Measurements from ENCODE around the gene PLEKHH1. TPM values are rescaled to one million over a fixed set of nuclear protein-coding genes. Genes with fewer than 3 reads are reported as not detected.

PLEKHH1 gene
- total and polyA plus RNA-seq, 4 donors, result 0.46 to 2.4 (median 0.89) TPM

- H3K9ac ChIP-seq (ENCODE audit: low read depth in 1 of 2, low read length in 2 of 2), result no peak overlapping the region
- DNase-seq (ENCODE audit: low spot score), result no peak
- no peak overlapping the region for H3K4me3 ChIP-seq (ENCODE audit: low read depth in 1 of 3, low read length in 3 of 3)
- H3K36me3 ChIP-seq (ENCODE audit: control insufficient read depth in 4 of 4, insufficient read depth in 3 of 4, low read depth in 1 of 4, low read length in 3 of 4), result no peaks in the 10 kb centered on the region
- no peaks in the 10 kb centered on the region for H3K9me3 ChIP-seq (ENCODE audit: control insufficient read depth in 4 of 4, low read length in 3 of 4)
- H3K27me3 ChIP-seq (ENCODE audit: control insufficient read depth in 4 of 4, insufficient read depth in 4 of 4, low read length in 3 of 4), result no peaks in the 10 kb centered on the region
- 69% methylated on average over 6 of the region's 6 CpGs for WGBS
- H3K27ac ChIP-seq (ENCODE audit: low read depth in 1 of 2, low read length in 2 of 2), result no peak overlapping the region
- no peak for TF ChIP-seq EGR1 (IDR thresholded peaks at IDR 0.05; ENCODE audit: low read depth in 2 of 2)
- TF ChIP-seq FOXA2 (IDR thresholded peaks at IDR 0.05), result no peak
- peaks cover 0 to 4% (median 0%) of the 10 kb centered on the region in 4 donors for H3K4me1 ChIP-seq (ENCODE audit: control insufficient read depth in 4 of 4, insufficient read depth in 4 of 4, low read length in 3 of 4)
These were observed 6.9 kb upstream of the PLEKHH1 start for GRCh38 chr14:67526181-67526580.

DNA sequence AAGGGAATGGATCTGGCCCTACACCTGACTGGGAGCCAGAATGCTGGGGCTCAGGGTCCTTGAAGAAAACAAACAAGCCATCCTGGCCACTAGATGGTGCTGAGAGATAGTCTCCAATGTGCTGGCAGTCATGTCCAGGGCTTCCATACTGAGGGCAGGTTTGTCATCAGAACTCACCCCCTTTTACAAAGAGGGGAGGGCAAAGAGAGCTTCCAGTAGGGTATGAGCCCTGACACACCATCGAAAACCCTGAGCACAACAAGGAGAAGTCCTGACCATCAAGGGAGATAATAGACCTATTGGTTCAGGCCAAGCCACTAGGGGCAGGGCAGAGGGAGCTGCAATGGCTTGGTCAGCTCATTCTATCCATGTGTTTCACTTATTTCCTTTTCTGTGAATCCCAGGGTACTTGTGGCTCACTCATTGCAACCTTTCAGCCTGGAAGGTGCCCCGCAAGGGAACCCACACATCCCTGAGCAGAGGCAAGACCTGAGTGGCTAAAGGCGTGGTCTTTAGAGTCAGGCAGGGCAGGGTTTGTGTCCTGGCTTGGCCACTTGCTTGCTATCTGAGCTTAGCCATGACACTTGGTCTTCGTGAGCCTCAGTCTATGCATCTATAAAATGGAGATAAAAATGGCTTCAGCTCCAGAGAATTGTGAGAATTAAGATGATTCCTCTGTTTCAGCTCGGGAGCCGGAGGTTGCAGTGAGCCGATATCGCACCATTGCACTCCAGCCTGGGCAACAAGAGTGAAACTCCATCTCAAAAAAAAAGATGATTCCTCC is 6.2 kb upstream of the PLEKHH1 start:
- TF ChIP-seq EGR1 (IDR thresholded peaks at IDR 0.05; ENCODE audit: low read depth in 2 of 2) (no peak), RAD21 (IDR thresholded peaks at IDR 0.05) (peak; percentile 74 to 80)
- TF ChIP-seq, protein P1, sequence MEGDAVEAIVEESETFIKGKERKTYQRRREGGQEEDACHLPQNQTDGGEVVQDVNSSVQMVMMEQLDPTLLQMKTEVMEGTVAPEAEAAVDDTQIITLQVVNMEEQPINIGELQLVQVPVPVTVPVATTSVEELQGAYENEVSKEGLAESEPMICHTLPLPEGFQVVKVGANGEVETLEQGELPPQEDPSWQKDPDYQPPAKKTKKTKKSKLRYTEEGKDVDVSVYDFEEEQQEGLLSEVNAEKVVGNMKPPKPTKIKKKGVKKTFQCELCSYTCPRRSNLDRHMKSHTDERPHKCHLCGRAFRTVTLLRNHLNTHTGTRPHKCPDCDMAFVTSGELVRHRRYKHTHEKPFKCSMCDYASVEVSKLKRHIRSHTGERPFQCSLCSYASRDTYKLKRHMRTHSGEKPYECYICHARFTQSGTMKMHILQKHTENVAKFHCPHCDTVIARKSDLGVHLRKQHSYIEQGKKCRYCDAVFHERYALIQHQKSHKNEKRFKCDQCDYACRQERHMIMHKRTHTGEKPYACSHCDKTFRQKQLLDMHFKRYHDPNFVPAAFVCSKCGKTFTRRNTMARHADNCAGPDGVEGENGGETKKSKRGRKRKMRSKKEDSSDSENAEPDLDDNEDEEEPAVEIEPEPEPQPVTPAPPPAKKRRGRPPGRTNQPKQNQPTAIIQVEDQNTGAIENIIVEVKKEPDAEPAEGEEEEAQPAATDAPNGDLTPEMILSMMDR (IDR thresholded peaks at IDR 0.05; ENCODE audit: low read depth, low read length, missing input control), result peak; percentile 41
- TF ChIP-seq, protein P2, sequence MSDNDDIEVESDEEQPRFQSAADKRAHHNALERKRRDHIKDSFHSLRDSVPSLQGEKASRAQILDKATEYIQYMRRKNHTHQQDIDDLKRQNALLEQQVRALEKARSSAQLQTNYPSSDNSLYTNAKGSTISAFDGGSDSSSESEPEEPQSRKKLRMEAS (IDR thresholded peaks at IDR 0.05), result no peak
- Histone ChIP-seq H3K27ac (ENCODE audit: low read depth in 1 of 2, low read length in 2 of 2) (no peak overlapping the region), H3K4me3 (ENCODE audit: low read depth in 1 of 3, low read length in 3 of 3) (no peak overlapping the region), H3K9me3 (ENCODE audit: control insufficient read depth in 4 of 4, low read length in 3 of 4) (no peaks in the 10 kb centered on the region), H3K4me1 (ENCODE audit: control insufficient read depth in 4 of 4, insufficient read depth in 4 of 4, low read length in 3 of 4) (peaks cover 0 to 4% (median 0%) of the 10 kb centered on the region in 4 donors), H3K36me3 (ENCODE audit: control insufficient read depth in 4 of 4, insufficient read depth in 3 of 4, low read depth in 1 of 4, low read length in 3 of 4) (no peaks in the 10 kb centered on the region), H3K9ac (ENCODE audit: low read depth in 1 of 2, low read length in 2 of 2) (no peak overlapping the region), H3K27me3 (ENCODE audit: control insufficient read depth in 4 of 4, insufficient read depth in 4 of 4, low read length in 3 of 4) (no peaks in the 10 kb centered on the region)
- no peak for DNase-seq (ENCODE audit: low spot score)
- WGBS, result 80% methylated on average over 8 of the region's 8 CpGs

DNA sequence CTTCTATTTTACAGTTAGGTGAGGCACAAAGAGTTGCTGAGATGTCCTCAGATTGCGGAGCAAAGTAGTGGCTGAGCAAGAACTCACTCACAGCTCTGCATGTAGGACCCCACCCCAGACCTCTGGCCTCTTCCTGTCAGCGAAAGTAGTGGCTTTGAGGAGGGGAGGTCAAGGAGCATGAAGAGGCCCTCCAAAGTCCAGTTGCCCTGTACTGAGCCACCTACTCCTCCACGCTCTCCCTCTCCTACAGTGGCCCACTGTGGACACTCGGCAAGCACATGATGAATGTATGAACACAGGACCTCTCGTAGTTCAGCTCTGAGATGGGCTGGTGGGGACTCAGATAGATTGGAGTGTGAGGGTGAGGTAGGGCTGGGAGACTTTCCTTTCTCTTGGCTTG is 5.3 kb upstream of the PLEKHH1 start:
- peaks cover 0 to 10% (median 0%) of the 10 kb centered on the region in 4 donors for H3K4me1 ChIP-seq (ENCODE audit: control insufficient read depth in 4 of 4, insufficient read depth in 4 of 4, low read length in 3 of 4)
- H3K9me3 ChIP-seq (ENCODE audit: control insufficient read depth in 4 of 4, low read length in 3 of 4), result no peaks in the 10 kb centered on the region
- H3K4me3 ChIP-seq (ENCODE audit: low read depth in 1 of 3, low read length in 3 of 3), result no peak overlapping the region
- 90% methylated on average over 5 of the region's 5 CpGs for WGBS
- no peak overlapping the region for H3K9ac ChIP-seq (ENCODE audit: low read depth in 1 of 2, low read length in 2 of 2)
- no peak overlapping the region for H3K27ac ChIP-seq (ENCODE audit: low read depth in 1 of 2, low read length in 2 of 2)
- no peaks in the 10 kb centered on the region for H3K27me3 ChIP-seq (ENCODE audit: control insufficient read depth in 4 of 4, insufficient read depth in 4 of 4, low read length in 3 of 4)
- no peaks in the 10 kb centered on the region for H3K36me3 ChIP-seq (ENCODE audit: control insufficient read depth in 4 of 4, insufficient read depth in 3 of 4, low read depth in 1 of 4, low read length in 3 of 4)
- DNase-seq (ENCODE audit: low spot score), result no peak
- no peak for TF ChIP-seq FOXA2 (IDR thresholded peaks at IDR 0.05)
- no peak for TF ChIP-seq TAF1 (conservative IDR thresholded peaks at IDR 0.05)
- no peak for TF ChIP-seq HNF4G (IDR thresholded peaks at IDR 0.05)
- TF ChIP-seq JUND (IDR thresholded peaks at IDR 0.05), result no peak
- TF ChIP-seq EGR1 (IDR thresholded peaks at IDR 0.05; ENCODE audit: low read depth in 2 of 2), result no peak
- TF ChIP-seq, protein P3, sequence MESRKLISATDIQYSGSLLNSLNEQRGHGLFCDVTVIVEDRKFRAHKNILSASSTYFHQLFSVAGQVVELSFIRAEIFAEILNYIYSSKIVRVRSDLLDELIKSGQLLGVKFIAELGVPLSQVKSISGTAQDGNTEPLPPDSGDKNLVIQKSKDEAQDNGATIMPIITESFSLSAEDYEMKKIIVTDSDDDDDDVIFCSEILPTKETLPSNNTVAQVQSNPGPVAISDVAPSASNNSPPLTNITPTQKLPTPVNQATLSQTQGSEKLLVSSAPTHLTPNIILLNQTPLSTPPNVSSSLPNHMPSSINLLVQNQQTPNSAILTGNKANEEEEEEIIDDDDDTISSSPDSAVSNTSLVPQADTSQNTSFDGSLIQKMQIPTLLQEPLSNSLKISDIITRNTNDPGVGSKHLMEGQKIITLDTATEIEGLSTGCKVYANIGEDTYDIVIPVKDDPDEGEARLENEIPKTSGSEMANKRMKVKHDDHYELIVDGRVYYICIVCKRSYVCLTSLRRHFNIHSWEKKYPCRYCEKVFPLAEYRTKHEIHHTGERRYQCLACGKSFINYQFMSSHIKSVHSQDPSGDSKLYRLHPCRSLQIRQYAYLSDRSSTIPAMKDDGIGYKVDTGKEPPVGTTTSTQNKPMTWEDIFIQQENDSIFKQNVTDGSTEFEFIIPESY (IDR thresholded peaks at IDR 0.05), result no peak
- no peak for TF ChIP-seq FOXA1 (IDR thresholded peaks at IDR 0.05)
- TF ChIP-seq, protein P4, sequence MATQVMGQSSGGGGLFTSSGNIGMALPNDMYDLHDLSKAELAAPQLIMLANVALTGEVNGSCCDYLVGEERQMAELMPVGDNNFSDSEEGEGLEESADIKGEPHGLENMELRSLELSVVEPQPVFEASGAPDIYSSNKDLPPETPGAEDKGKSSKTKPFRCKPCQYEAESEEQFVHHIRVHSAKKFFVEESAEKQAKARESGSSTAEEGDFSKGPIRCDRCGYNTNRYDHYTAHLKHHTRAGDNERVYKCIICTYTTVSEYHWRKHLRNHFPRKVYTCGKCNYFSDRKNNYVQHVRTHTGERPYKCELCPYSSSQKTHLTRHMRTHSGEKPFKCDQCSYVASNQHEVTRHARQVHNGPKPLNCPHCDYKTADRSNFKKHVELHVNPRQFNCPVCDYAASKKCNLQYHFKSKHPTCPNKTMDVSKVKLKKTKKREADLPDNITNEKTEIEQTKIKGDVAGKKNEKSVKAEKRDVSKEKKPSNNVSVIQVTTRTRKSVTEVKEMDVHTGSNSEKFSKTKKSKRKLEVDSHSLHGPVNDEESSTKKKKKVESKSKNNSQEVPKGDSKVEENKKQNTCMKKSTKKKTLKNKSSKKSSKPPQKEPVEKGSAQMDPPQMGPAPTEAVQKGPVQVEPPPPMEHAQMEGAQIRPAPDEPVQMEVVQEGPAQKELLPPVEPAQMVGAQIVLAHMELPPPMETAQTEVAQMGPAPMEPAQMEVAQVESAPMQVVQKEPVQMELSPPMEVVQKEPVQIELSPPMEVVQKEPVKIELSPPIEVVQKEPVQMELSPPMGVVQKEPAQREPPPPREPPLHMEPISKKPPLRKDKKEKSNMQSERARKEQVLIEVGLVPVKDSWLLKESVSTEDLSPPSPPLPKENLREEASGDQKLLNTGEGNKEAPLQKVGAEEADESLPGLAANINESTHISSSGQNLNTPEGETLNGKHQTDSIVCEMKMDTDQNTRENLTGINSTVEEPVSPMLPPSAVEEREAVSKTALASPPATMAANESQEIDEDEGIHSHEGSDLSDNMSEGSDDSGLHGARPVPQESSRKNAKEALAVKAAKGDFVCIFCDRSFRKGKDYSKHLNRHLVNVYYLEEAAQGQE (IDR thresholded peaks at IDR 0.05), result no peak
- no peak for TF ChIP-seq SP1 (IDR thresholded peaks at IDR 0.05)
- TF ChIP-seq, protein P2 (IDR thresholded peaks at IDR 0.05), result no peak
- TF ChIP-seq NR2F2 (IDR thresholded peaks at IDR 0.05), result no peak
- TF ChIP-seq ATF3 (IDR thresholded peaks at IDR 0.05), result no peak
- TF ChIP-seq RXRA (IDR thresholded peaks at IDR 0.05), result no peak
- TF ChIP-seq, protein P1 (IDR thresholded peaks at IDR 0.05; ENCODE audit: low read depth, low read length, missing input control), result no peak
- TF ChIP-seq RAD21 (IDR thresholded peaks at IDR 0.05), result no peak
- no peak for TF ChIP-seq HNF4A (conservative IDR thresholded peaks at IDR 0.05)

Data from liver (tissue), 9 donors.